Stimulated activated CD4-positive, alpha-beta T cell treated with anti-CD3 and anti-CD28 coated beads, Interleukin-12 subunit alpha, Interleukin-12 subunit beta, amount 100 ng/mL, for 4 hours (primary cell): ENCODE results near the gene UPK1A.
A peak's percentile ranks its signal among the peaks of the same experiment; 100 is the strongest.
"Not testable (repeated sequence)": the region's sequence is repeated elsewhere in the genome, so short reads cannot be mapped to it uniquely, and the experiment has no call there.

Experiments
- DNase-seq: peaks from one replicate; pipeline ENCODE4 v3.0.0-alpha.2; 2020

Gene UPK1A

DNA sequence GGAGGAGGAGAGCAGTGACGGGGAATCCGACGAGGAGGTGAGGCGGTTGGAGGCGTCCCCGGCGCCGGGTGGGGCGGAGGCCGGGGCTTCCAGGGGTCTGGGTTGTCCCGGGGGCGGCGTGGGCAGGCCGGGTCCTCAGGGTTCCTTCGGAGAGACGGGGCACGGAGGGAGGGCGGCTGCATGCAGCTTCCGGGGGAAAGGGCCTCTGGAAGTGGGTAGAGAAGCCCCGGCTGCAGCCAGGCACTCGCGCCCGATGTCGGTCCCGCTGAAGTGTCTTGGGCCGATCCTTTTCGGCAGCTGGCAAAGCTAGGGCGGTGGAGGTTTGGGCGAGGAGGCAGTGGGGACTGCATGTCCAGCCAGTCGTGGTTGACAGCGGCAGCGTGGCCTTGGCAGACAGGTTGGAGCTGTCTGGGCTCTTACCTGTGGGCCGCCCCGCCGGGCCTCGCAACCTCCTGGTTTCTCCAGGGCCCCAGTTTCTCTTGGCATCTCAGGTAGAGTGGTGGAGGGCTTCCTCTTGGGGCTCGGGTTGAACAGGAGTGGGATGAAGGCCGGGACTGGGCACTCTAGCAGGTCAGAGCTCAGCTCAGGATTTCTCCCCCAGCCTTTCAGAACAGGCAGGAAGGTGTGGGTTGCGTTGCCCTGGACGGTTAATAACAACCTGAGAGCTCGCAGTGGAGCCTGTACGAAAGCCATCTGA, 52.2 kb downstream of the UPK1A start:
- peak; percentile 62 for DNase-seq

DNA sequence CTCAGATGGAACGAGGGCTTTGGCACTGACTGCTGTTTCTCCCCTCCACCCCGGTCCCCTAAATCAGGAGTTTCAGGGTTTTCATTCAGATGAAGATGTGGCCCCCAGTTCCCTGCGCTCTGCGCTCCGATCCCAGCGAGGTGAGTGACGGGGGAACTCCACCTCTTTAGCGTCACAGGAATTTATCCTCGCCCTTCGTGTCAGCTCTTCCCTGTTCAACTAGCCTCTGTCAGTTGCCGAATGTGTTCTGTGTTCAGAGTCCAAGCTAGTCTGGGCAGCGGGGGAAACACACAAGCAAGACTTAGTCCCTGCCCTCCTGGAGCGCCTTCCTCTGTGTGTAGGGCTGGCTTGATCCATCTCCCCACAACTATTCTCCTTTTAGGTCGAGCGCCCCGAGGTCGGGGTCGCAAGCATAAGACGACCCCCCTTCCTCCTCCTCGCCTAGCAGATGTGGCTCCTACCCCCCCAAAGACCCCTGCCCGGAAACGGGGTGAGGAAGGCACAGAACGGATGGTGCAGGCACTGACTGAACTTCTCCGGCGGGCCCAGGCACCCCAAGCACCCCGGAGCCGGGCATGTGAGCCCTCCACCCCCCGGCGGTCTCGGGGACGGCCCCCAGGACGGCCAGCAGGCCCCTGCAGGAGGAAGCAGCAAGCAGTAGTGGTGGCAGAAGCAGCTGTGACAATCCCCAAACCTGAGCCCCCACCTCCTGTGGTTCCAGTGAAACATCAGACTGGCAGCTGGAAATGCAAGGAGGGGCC, 53.3 kb downstream of the UPK1A start:
- no peak for DNase-seq

DNA sequence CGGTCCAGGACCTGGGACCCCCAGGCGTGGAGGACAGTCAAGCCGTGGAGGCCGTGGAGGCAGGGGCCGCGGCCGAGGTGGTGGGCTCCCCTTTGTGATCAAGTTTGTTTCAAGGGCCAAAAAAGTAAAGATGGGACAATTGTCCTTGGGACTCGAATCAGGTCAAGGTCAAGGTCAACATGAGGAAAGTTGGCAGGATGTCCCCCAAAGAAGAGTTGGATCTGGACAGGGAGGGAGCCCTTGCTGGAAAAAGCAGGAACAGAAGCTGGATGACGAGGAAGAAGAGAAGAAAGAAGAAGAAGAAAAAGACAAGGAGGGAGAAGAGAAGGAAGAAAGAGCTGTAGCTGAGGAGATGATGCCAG, 53.8 kb downstream of the UPK1A start:
- no peak for DNase-seq

DNA sequence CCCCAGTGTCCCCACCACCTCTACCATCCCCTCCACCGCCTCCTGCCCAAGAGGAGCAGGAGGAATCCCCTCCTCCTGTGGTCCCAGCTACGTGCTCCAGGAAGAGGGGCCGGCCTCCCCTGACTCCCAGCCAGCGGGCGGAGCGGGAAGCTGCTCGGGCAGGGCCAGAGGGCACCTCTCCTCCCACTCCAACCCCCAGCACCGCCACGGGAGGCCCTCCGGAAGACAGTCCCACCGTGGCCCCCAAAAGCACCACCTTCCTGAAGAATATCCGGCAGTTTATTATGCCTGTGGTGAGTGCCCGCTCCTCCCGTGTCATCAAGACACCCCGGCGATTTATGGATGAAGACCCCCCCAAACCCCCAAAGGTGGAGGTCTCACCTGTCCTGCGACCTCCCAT, 54.3 kb downstream of the UPK1A start:
- no peak for DNase-seq

DNA sequence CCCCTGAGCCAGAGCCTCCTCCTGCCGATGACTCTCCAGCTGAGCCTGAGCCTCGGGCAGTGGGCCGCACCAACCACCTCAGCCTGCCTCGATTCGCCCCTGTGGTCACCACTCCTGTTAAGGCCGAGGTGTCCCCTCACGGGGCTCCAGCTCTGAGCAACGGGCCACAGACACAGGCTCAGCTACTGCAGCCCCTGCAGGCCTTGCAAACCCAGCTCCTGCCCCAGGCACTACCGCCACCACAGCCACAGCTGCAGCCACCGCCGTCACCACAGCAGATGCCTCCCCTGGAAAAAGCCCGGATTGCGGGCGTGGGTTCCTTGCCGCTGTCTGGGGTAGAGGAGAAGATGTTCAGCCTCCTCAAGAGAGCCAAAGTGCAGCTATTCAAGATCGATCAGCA, 55.1 kb downstream of the UPK1A start:
- no peak for DNase-seq

DNA sequence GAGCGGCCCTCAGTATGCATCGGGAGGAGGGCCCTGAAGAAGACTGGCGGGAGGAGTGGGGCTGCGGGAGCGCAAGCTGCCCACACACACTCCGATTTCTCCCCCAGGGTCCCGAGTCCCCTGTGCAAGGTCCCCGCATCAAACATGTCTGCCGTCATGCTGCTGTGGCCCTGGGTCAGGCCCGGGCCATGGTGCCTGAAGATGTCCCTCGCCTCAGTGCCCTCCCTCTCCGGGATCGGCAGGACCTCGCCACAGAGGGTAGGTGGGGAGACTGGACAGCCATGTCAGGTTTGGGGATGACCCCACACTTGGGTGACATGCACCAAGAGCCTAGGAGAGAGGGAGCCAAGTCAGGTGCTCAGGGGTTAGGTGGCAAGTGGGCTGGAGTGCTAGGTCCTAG, 56.1 kb downstream of the UPK1A start:
- DNase-seq = no peak

DNA sequence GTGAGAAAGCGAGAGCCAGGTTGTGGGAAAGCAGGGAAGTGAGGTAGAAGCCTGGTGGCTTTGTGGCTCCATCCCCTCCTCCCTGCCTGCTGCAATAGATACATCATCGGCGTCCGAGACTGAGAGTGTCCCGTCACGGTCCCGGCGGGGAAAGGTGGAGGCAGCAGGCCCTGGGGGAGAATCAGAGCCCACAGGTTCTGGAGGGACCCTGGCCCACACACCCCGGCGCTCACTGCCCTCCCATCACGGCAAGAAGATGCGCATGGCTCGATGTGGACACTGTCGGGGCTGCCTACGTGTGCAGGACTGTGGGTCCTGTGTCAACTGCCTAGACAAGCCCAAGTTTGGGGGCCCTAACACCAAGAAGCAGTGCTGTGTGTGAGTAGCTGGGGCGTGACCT, 56.6 kb downstream of the UPK1A start:
- DNase-seq = no peak

DNA sequence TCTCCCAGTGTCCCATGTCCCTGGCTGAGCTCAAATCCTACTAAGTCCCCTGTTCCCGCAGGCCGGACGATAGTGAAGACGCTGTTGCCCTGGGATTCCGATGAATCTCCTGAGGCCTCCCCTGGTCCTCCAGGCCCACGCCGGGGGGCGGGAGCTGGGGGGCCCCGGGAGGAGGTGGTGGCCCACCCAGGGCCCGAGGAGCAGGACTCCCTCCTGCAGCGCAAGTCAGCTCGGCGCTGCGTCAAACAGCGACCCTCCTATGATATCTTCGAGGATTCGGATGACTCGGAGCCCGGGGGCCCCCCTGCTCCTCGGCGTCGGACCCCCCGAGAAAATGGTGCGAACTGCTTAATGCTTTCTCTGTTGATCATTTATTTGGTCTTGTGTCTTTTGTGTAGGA, 57.4 kb downstream of the UPK1A start:
- DNase-seq = no peak

DNA sequence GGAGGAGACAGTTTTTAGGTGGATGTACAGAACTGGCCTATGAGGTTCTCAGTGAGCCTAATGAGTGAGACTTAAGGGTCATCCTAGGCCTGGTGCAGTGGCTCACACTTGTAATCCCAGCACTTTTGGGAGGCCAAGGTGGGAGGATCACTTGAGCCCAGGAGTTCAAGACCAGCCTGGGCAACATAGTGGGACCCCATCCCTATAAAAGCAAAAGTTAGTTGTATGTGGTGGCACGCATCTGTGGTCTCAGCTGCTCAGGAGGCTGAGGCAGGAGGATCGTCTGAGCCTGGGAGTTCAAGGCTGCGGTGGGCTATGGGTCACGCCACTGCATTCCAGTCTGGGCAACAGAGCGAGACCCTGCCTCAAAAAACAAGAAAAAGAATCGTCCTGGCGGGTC, 57.8 kb downstream of the UPK1A start:
- DNase-seq = not testable (repeated sequence)

DNA sequence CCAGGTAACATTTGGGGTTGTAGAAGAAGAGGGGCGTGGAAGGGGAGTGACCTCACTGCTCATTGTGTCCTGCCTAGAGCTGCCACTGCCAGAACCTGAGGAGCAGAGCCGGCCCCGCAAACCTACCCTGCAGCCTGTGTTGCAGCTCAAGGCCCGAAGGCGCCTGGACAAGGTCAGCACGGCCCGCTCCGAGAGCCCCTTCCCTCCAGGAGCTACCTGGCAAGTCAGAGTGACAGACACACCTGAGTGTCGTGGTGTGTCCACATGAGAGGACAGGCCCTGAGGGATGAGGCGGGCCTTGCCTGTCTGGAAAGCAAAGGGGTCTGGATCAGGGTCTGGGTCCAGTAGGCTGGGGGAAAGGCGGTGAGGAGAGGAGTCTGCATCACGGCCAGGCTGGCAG, 58.2 kb downstream of the UPK1A start:
- no peak for DNase-seq

DNA sequence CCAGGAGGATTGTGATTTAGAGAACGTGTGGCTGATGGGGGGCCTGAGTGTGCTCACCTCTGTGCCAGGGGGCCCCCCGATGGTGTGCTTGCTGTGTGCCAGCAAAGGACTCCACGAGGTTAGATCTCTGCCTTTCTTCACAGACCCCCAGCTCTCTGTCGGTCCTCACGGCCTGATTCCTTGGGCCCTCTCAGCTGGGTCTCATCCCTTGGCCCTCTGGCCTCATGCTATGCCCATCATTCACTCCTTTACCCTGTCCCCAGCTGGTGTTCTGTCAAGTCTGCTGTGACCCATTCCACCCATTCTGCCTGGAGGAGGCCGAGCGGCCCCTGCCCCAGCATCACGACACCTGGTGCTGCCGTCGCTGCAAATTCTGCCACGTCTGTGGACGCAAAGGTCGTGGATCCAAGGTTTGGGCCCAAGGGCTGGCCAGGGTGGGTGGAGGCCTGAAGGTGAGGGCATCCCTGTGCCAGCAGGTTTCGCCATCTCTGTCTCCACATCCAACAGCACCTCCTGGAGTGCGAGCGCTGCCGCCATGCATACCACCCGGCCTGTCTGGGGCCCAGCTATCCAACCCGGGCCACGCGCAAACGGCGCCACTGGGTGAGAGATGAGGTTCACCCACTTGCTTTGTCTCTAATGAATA, 59.0 kb downstream of the UPK1A start:
- DNase-seq = no peak

DNA sequence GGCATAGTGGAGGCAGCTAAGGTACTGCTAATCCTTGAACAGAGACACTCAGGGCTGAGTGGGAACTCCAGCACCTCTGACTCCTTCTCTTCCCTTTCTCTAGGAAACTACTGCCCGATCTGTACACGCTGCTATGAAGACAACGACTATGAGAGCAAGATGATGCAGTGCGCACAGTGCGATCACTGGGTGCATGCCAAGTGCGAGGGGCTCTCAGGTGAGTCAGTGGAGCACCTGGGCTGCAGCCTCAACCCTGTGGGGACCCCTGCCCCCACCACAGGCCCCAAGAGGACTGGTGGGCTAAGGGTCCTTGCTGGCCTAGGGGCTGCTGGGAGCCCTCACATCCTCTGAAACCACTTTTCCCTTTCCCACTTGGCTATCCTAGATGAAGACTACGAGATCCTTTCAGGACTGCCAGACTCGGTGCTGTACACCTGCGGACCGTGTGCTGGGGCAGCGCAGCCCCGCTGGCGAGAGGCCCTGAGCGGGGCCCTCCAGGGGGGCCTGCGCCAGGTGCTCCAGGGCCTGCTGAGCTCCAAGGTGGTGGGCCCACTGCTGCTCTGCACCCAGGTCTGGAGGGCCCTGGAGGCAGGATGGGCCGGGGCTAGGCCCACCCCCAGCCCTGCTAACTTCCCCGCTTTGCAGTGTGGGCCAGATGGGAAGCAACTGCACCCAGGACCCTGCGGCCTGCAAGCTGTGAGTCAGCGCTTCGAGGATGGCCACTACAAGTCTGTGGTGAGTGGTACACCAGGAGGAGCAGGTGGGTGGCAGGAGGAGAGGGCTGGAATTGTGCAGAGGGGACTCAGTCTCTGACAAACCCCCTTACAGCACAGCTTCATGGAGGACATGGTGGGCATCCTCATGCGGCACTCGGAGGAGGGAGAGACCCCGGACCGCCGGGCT, 61.0 kb downstream of the UPK1A start:
- DNase-seq = no peak
